ENCODE results near the gene PUS1. TPM values are rescaled to one million over a fixed set of nuclear protein-coding genes. Genes with fewer than 3 reads are reported as not detected.
A peak's percentile ranks its signal among the peaks of the same experiment; 100 is the strongest.
"Not testable (repeated sequence)": the region's sequence is repeated elsewhere in the genome, so short reads cannot be mapped to it uniquely, and the experiment has no call there.

The PUS1 gene
- total RNA-seq, 1 donor from 2014 or later, result 16.9 TPM

DNA sequence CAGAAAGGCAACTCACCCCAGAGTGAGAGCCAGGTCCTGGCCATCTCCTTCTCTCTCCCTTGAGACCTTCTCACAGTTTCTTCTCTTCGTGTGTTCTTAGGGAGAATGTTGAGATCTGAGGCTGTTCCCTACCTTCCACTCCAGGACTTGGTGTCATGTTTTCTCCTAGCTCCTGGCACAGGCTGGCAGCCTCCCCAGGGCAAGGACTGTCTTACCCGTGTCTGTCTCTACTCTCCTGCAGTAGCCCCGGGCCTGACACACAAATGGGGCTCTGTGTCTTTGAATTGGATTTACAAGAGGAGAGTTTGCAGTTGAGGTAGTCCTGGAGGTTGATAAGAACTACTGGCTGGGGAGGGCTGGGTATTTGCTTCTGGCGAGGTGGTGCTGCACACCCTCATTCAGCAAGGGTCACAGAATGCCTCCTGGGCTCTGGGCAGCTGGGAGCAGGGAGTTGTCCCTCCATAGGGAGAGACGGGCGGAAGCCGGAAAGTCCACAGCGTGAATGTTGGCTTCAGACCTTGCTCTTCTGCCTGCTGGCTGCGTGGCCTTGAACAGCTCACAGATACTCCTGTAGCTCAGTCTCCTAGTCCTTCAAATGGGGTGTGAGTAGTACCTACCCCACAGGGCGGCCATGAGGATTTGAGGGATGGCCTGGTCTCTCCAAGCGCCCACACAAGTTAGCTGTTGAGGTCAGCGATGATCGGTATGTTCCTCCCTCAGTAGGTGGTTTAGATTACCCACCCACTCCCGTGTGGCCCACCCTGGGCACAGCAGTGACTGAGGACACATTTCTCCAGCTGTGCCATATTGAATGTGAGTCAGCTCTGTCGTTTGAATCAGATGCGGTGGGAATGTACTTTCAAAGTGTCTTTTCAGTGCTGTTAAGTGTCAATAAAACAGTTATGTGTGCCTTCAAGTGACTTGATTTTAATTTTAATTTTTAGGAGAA lies 30.8 kb downstream of the PUS1 start:
- no peak for DNase-seq (ENCODE audit: low read depth)

GRCh38 chr12:131960590-131961325 lies 31.7 kb downstream of the PUS1 start:
- not testable (repeated sequence) for DNase-seq (ENCODE audit: low read depth)

- not testable (repeated sequence) for DNase-seq (ENCODE audit: low read depth)
Observed at GRCh38 chr12:131961328-131961727, 32.3 kb downstream of the PUS1 start.

- DNase-seq (ENCODE audit: low read depth), result no peak
Observed at GRCh38 chr12:131962069-131962468, 33.0 kb downstream of the PUS1 start.

GRCh38 chr12:131963381-131963780 lies 34.3 kb downstream of the PUS1 start:
- no peak for DNase-seq (ENCODE audit: low read depth)

GRCh38 chr12:131965073-131965472 lies 36.0 kb downstream of the PUS1 start:
- DNase-seq (ENCODE audit: low read depth), result no peak

DNA sequence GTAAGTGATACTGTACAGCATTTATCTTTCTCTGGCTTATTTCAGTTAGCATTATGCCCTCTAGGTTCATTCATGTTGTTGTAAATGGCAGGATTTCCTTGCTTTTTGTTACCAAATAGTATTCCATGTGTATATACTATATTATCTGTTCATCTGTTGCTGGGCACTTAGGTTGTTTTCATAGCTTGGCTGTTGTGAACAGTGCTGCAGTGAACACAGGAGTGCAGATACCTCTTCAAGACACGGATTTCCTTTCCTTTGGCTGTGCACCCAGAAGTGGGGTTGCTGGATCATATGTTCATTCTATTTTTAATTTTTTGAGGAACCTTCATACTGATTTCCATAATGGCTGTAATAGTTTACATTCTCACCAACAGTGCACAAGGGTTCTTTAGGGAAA lies 42.1 kb downstream of the PUS1 start:
- DNase-seq (ENCODE audit: low read depth), result no peak

GRCh38 chr12:131975228-131975627 lies 46.2 kb downstream of the PUS1 start:
- no peak for DNase-seq (ENCODE audit: low read depth)

GRCh38 chr12:131979606-131980005 lies 50.5 kb downstream of the PUS1 start:
- no peak for DNase-seq (ENCODE audit: low read depth)

GRCh38 chr12:131980263-131980662 lies 51.2 kb downstream of the PUS1 start:
- peak; percentile 11 for DNase-seq (ENCODE audit: low read depth)

- no peak for DNase-seq (ENCODE audit: low read depth)
Observed at GRCh38 chr12:131981388-131981787, 52.3 kb downstream of the PUS1 start.

GRCh38 chr12:131982041-131982440 lies 53.0 kb downstream of the PUS1 start:
- DNase-seq (ENCODE audit: low read depth), result no peak

DNA sequence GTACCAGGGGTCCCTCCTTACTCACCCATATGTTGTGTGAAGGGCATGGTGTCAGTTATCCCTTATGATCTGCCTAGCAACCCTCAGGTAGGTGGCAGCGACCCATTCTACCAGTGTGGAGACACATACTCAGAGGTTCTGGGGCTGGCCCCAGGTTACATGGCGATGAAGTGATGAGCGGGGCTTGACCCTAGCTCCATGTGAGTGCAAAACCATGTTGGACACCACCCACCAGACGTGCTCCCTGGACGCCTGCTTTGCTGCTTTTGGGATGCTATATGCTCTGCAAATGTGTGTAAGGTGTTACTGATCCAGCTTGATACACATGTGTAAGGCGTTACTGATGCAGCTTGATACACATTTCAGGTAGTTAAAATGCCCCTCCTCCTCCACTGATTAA lies 54.0 kb downstream of the PUS1 start:
- DNase-seq (ENCODE audit: low read depth), result no peak

DNA sequence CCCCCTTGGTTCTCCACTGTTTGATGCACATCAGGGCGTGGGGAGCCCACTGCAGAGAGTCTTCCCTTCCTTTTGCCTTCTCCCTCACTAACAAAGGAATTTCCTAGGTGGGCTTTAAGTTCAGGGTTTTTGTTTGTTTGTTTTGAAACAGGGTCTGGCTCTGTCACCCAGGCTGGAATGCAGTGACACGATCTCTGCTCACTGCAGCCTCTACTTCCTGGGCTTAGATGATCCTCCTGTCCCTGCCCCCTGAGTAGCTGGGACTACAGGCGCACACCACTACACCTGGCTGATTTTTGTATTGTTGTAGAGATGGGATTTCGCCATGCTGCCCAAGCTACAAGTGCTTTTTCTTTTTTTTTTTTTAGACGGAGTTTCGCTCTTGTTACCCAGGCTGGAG lies 54.5 kb downstream of the PUS1 start:
- no peak for DNase-seq (ENCODE audit: low read depth)

DNA sequence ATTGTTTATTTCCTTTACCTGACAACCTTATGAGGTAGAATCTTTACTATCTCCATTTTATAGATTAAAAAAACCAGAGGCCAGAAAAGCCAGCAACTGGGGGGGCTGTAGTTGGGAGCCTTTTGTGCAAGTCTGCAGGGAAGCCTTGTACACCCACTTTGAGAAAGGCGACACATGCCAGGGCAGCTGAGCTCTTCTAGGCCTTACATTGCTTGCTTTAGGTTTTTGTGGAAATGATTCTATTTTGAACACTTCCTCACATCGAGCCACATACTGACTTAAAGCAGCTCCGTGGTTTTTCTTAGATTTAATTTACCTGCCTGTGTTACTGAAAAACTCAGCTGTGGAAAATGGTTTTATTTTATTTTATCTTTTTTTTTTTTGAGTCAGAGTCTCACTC lies 55.3 kb downstream of the PUS1 start:
- no peak for DNase-seq (ENCODE audit: low read depth)

- not testable (repeated sequence) for DNase-seq (ENCODE audit: low read depth)
Observed at GRCh38 chr12:131985510-131985875, 56.4 kb downstream of the PUS1 start.

DNA sequence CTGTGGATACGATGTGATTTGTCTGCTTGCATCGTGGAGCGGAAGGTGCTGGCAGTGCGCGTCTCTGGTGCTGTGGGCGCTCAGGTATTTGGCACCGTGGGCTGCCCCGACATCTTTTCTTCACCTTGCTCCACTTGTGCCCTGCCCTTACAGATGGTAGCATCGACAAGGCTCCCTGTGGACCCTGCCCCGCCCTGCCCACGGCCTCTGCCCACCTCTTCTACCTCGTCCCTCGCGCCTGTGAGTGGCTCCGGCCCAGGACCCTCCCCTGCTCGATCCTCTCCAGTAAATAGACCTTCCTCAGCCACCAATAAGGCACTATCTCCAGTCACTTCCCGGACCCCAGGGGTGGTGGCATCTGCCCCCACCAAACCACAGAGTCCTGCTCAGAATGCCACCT lies 57.3 kb downstream of the PUS1 start:
- no peak for DNase-seq (ENCODE audit: low read depth)

DNA sequence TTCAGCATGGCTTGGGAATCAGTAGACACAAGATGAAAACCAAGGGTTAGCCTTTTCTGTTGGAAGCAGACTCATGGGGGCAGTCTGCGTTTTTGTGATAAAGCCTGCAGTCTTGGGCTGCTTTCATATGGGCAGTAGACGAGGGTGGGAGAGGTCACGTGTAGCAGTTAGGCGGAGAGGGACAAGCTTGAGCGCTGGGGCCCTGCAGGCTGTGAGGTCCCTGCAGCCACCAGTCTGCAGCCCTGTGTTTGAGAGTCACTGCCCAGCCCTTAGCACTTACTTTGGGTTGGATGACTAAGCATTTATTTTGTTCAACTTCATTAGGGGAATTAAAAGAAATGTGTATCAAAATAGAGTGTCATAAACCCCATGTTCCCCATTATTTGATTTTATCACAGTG lies 57.8 kb downstream of the PUS1 start:
- no peak for DNase-seq (ENCODE audit: low read depth)

- DNase-seq (ENCODE audit: low read depth), result no peak
Observed at GRCh38 chr12:131987552-131987951, 58.5 kb downstream of the PUS1 start.

GRCh38 chr12:131988054-131988796 lies 59.1 kb downstream of the PUS1 start:
- DNase-seq (ENCODE audit: low read depth), result no peak

- no peak for DNase-seq (ENCODE audit: low read depth)
Observed at GRCh38 chr12:131989021-131989420, 59.9 kb downstream of the PUS1 start.

Measured in renal cortical epithelial cell (primary cell).